ENCODE results near the gene CDS2. TPM values are rescaled to one million over a fixed set of nuclear protein-coding genes. Genes with fewer than 3 reads are reported as not detected.

CDS2 gene
- total and polyA plus RNA-seq, 2 of the 13 experiments (the other 11 are each of a cell fraction or from before 2014, with no cell fraction given): 81.3 to 153 TPM

DNA sequence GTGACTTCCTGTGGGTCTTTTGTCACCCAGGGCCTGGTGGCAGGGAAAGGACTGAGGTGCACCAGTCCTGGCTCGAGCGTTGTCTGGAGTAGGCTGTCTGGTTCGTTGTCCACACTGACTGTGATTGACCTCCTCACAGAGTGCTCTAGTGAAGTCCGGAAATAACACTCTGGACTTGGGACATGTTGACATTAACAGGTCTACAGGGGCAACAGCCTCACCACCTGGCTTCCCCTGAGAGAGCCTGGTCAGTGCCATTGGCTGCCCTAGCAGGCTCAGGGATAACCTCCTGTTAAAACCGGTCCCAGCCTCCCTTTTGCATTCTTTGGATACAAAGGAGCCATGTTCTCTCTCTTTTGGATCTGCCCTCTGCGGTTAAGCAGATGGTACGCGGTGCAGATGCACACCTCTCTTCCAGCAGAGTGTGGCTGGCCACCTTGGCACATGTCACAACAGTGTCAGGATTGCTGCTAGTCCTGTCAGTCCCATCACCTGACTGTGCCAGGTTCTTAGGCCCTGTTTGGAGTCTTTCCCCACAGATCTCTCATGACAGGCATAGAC lies 46.2 kb downstream of the CDS2 start (continued):
- TF ChIP-seq ZNF878 (CRISPR knock-in tag; IDR thresholded peaks at IDR 0.05): no peak
- no peak for TF ChIP-seq NCOR1 (IDR thresholded peaks at IDR 0.05; ENCODE audit: borderline replicate concordance, low read length)
- TF ChIP-seq NPAS2 (CRISPR knock-in tag; IDR thresholded peaks at IDR 0.05; ENCODE audit: borderline replicate concordance): no peak
- no peak for TF ChIP-seq SMAD3 (CRISPR knock-in tag; IDR thresholded peaks at IDR 0.05)
- peak; percentile 39; the same call in 1 of the 2 replicates for TF ChIP-seq DMAP1 (CRISPR knock-in tag; IDR thresholded peaks at IDR 0.05)
- no peak for TF ChIP-seq EED (CRISPR knock-in tag; IDR thresholded peaks at IDR 0.05)
- TF ChIP-seq KDM1A (CRISPR knock-in tag; IDR thresholded peaks at IDR 0.05): no peak
- TF ChIP-seq BRCA1 (CRISPR knock-in tag; IDR thresholded peaks at IDR 0.05): 0 out of 2 replicates have a peak, but pooled peaks have one; percentile 30
- peak; percentile 63; the same call in 1 of the 2 replicates for TF ChIP-seq ZNF792 (CRISPR knock-in tag; IDR thresholded peaks at IDR 0.05)
- TF ChIP-seq, protein P1, sequence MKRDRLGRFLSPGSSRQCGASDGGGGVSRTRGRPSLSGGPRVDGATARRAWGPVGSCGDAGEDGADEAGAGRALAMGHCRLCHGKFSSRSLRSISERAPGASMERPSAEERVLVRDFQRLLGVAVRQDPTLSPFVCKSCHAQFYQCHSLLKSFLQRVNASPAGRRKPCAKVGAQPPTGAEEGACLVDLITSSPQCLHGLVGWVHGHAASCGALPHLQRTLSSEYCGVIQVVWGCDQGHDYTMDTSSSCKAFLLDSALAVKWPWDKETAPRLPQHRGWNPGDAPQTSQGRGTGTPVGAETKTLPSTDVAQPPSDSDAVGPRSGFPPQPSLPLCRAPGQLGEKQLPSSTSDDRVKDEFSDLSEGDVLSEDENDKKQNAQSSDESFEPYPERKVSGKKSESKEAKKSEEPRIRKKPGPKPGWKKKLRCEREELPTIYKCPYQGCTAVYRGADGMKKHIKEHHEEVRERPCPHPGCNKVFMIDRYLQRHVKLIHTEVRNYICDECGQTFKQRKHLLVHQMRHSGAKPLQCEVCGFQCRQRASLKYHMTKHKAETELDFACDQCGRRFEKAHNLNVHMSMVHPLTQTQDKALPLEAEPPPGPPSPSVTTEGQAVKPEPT (CRISPR knock-in tag; IDR thresholded peaks at IDR 0.05; ENCODE audit: low read depth): no peak
- no peak for TF ChIP-seq ZNF883 (CRISPR knock-in tag; IDR thresholded peaks at IDR 0.05; ENCODE audit: not compliant biosample characterization)
- peak; percentile 44; the same call in 1 of the 2 replicates for TF ChIP-seq ZSCAN25 (CRISPR knock-in tag; IDR thresholded peaks at IDR 0.05)
- TF ChIP-seq HINFP (CRISPR knock-in tag; IDR thresholded peaks at IDR 0.05; ENCODE audit: low read depth): peak; percentile 88; the same call in 1 of the 2 replicates
- peak; percentile 76 for TF ChIP-seq PPARG (CRISPR knock-in tag; conservative IDR thresholded peaks at IDR 0.05)
- TF ChIP-seq, protein P2, sequence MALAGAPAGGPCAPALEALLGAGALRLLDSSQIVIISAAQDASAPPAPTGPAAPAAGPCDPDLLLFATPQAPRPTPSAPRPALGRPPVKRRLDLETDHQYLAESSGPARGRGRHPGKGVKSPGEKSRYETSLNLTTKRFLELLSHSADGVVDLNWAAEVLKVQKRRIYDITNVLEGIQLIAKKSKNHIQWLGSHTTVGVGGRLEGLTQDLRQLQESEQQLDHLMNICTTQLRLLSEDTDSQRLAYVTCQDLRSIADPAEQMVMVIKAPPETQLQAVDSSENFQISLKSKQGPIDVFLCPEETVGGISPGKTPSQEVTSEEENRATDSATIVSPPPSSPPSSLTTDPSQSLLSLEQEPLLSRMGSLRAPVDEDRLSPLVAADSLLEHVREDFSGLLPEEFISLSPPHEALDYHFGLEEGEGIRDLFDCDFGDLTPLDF (CRISPR knock-in tag; IDR thresholded peaks at IDR 0.05): no peak
- no peak for TF ChIP-seq ZNF547 (CRISPR knock-in tag; IDR thresholded peaks at IDR 0.05)
- TF ChIP-seq FOXO4 (CRISPR knock-in tag; conservative IDR thresholded peaks at IDR 0.05): peak; percentile 95; the same call in 1 of the 2 replicates
- TF ChIP-seq TAF1 (CRISPR knock-in tag; IDR thresholded peaks at IDR 0.05): 0 out of 2 replicates have a peak, but pooled peaks have one; percentile 15
- peak; percentile 55; the same call in 1 of the 2 replicates for TF ChIP-seq MYC (CRISPR knock-in tag; IDR thresholded peaks at IDR 0.05; ENCODE audit: borderline replicate concordance)
- peak; percentile 82 for TF ChIP-seq TEAD3 (CRISPR knock-in tag; optimal IDR thresholded peaks at IDR 0.05; ENCODE audit: borderline replicate concordance)
- TF ChIP-seq, protein P3, sequence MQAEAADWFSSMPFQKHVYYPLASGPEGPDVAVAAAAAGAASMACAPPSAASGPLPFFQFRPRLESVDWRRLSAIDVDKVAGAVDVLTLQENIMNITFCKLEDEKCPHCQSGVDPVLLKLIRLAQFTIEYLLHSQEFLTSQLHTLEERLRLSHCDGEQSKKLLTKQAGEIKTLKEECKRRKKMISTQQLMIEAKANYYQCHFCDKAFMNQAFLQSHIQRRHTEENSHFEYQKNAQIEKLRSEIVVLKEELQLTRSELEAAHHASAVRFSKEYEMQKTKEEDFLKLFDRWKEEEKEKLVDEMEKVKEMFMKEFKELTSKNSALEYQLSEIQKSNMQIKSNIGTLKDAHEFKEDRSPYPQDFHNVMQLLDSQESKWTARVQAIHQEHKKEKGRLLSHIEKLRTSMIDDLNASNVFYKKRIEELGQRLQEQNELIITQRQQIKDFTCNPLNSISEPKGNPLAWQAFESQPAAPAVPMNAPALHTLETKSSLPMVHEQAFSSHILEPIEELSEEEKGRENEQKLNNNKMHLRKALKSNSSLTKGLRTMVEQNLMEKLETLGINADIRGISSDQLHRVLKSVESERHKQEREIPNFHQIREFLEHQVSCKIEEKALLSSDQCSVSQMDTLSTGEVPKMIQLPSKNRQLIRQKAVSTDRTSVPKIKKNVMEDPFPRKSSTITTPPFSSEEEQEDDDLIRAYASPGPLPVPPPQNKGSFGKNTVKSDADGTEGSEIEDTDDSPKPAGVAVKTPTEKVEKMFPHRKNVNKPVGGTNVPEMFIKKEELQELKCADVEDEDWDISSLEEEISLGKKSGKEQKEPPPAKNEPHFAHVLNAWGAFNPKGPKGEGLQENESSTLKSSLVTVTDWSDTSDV (CRISPR knock-in tag; IDR thresholded peaks at IDR 0.05): no peak
- TF ChIP-seq GATA4 (IDR thresholded peaks at IDR 0.05; ENCODE audit: borderline replicate concordance, low read depth): no peak

All from HepG2 (cell line).